ENCODE measurements around the gene BANP. TPM values are rescaled to one million over a fixed set of nuclear protein-coding genes. Genes with fewer than 3 reads are reported as not detected.

BANP gene
- total and polyA plus RNA-seq, 2 of the 8 experiments (the other 6 are each of a cell fraction or from before 2014, with no cell fraction given): 25.8 to 39.8 TPM

GRCh38 chr16:88062341-88063210, 111.3 kb downstream of the BANP start:
- DNase-seq (ENCODE audit: low read depth in 1 of 2, low spot score in 2 of 2) (no peak), FAIRE-seq (no peak)
- Histone ChIP-seq H3K27me3 (replicated peaks in 1 of 4; ENCODE audit: control insufficient read depth in 3 of 4, extremely low read depth in 1 of 4, insufficient read depth in 3 of 4, low read length in 3 of 4) (no peaks in the 10 kb centered on the region), H4K91ac (replicated peaks; ENCODE audit: insufficient read length, low read length) (no peak overlapping the region), H3K4me1 (replicated peaks in 1 of 4; ENCODE audit: control insufficient read depth in 3 of 4, insufficient read depth in 4 of 4, low read length in 3 of 4) (peaks cover 0 to 8% (median 6%) of the 10 kb centered on the region in 4 experiments; a peak in 3 of 7 replicates), H3K56ac (replicated peaks; ENCODE audit: insufficient read length, low read depth, low read length) (no peak overlapping the region), H3K14ac (ENCODE audit: insufficient read length) (no peak overlapping the region), H3K23ac (ENCODE audit: insufficient read length) (no peak overlapping the region), H4K5ac (ENCODE audit: insufficient read length, low read depth, low read length) (no peak overlapping the region), H3K9me3 (ENCODE audit: insufficient read depth in 2 of 2, low read depth in 1 of 2, low read length in 1 of 2) (no peaks in the 10 kb centered on the region), H2BK120ac (replicated peaks; ENCODE audit: low read depth, low read length) (no peak overlapping the region), H3K27ac (ENCODE audit: low read depth, low read length) (no peak overlapping the region), H3K79me2 (ENCODE audit: control insufficient read depth in 1 of 2, insufficient read depth in 2 of 2, low read length in 2 of 2) (no peaks in the 10 kb centered on the region), H3K4me3 (ENCODE audit: extremely low read depth in 1 of 4, insufficient read depth in 2 of 4, low read depth in 3 of 4, low read length in 4 of 4) (no peak overlapping the region), H2BK5ac (ENCODE audit: low read depth, low read length) (no peak overlapping the region; the same call in 1 of the 2 replicates), H2AFZ (ENCODE audit: low read length) (no peak overlapping the region), H3K18ac (ENCODE audit: extremely low read depth, low read length) (no peak overlapping the region), H4K20me1 (replicated peaks in 1 of 2; ENCODE audit: control insufficient read depth in 1 of 2, insufficient read depth in 2 of 2, low read length in 2 of 2) (no peaks in the 10 kb centered on the region), H3K36me3 (ENCODE audit: control insufficient read depth in 2 of 4, insufficient read depth in 4 of 4, low read length in 3 of 4) (peaks cover 0 to 3% (median 0%) of the 10 kb centered on the region in 4 experiments; a peak in 1 of 8 replicates), H2AK5ac (ENCODE audit: low read depth, low read length) (no peak overlapping the region), H2BK15ac (ENCODE audit: low read length) (no peak overlapping the region), H3K4ac (replicated peaks; ENCODE audit: insufficient read length, low read depth, low read length) (no peak overlapping the region), H3K79me1 (ENCODE audit: low read depth, low read length) (no peaks in the 10 kb centered on the region), H2BK20ac (ENCODE audit: low read length) (no peak overlapping the region), H3K4me2 (ENCODE audit: insufficient read depth in 1 of 2, low read depth in 2 of 2, low read length in 2 of 2) (no peak overlapping the region), H4K8ac (ENCODE audit: extremely low read depth, insufficient read depth, low read length) (peak overlapping the region; percentile 41; the same call in 1 of the 2 replicates), H2BK12ac (ENCODE audit: low read depth, low read length) (no peak overlapping the region), H3K9ac (replicated peaks in 1 of 4; ENCODE audit: extremely low read depth in 1 of 4, low read depth in 3 of 4, low read length in 3 of 4) (no peak overlapping the region), H3K23me2 (ENCODE audit: low read depth, low read length) (no peaks in the 10 kb centered on the region)
- POLR2A ChIA-PET (ENCODE audit: partially characterized antibody): no interaction called here
- CTCF ChIA-PET (ENCODE audit: partially characterized antibody): interaction anchor here (1.1 to 4.3 kb wide), 3 partner anchors 8 to 18 kb away, joined by 3 to 13 read pairs (median 3); no protein-coding TSS in a partner anchor
- WGBS, 2 experiments (ENCODE audit: extremely low coverage in 1 of 2, insufficient coverage in 1 of 2, insufficient read length in 1 of 2, insufficient replicate concordance in 2 of 2, low coverage in 1 of 2, low lambda C conversion rate in 2 of 2, missing lambda C conversion rate in 1 of 2): 87% methylated on average over 30 of the region's 30 CpGs; no CpG with 5 or more reads in 1 of the 2 experiments
- TF ChIP-seq PHF8 (conservative IDR thresholded peaks at IDR 0.05; ENCODE audit: low read depth, low read length) (no peak), BACH1 (IDR thresholded peaks at IDR 0.05; ENCODE audit: low read length) (no peak), GTF2F1 (IDR thresholded peaks at IDR 0.05; ENCODE audit: borderline replicate concordance, low read depth, low read length) (no peak), CREB1 (IDR thresholded peaks at IDR 0.05) (no peak), EGR1 (IDR thresholded peaks at IDR 0.05; ENCODE audit: borderline replicate concordance, low read depth, low read length) (no peak), EZH2 (IDR thresholded peaks at IDR 0.05; ENCODE audit: low read depth, low read length, severe bottlenecking) (no peak), CHD1 (IDR thresholded peaks at IDR 0.05; ENCODE audit: low read depth, low read length) (no peak), BRCA1 (IDR thresholded peaks at IDR 0.05; ENCODE audit: low read depth, low read length) (no peak), KDM1A (IDR thresholded peaks at IDR 0.05; ENCODE audit: borderline replicate concordance, low read length) (no peak), TEAD4 (IDR thresholded peaks at IDR 0.05; ENCODE audit: low read depth, low read length) (no peak), SRF (IDR thresholded peaks at IDR 0.05; ENCODE audit: low read depth, low read length) (no peak), SUZ12 (IDR thresholded peaks at IDR 0.05; ENCODE audit: low read length) (no peak)
